BE2C (cell line): ENCODE data around the gene MYRFL.

Source experiments
- DNase-seq: peaks from one replicate; pipeline ENCODE4 v3.0.0-alpha.2; 2020
- H3K27me3 ChIP-seq: fragments of 250-450 bp; sonication (Bioruptor Pico); 2 replicates; pipeline ENCODE4 v1.5.1; 2020; ENCODE audit warnings: mild to moderate bottlenecking
- H3K36me3 ChIP-seq: fragments of 250-450 bp; sonication (Bioruptor Pico); 2 replicates; pipeline ENCODE4 v1.5.1; 2020; ENCODE audit warnings: mild to moderate bottlenecking
- H3K4me1 ChIP-seq: fragments of 250-450 bp; sonication (Bioruptor Pico); 2 replicates; pipeline ENCODE4 v1.5.1; 2020
- H3K4me3 ChIP-seq: 2 replicates; pipeline ENCODE4 v1.5.1; 2011; ENCODE audit warnings: low read depth, low read length
- H3K9me3 ChIP-seq: fragments of 250-450 bp; sonication (Bioruptor Pico); 2 replicates; pipeline ENCODE4 v1.5.1; 2020
- TF ChIP-seq, protein P1 (sequence below): IDR thresholded peaks from 2 replicates; pipeline ENCODE4 v1.5.1; 2012; ENCODE audit warnings: mild to moderate bottlenecking, low read depth, low read length

The MYRFL gene

DNA sequence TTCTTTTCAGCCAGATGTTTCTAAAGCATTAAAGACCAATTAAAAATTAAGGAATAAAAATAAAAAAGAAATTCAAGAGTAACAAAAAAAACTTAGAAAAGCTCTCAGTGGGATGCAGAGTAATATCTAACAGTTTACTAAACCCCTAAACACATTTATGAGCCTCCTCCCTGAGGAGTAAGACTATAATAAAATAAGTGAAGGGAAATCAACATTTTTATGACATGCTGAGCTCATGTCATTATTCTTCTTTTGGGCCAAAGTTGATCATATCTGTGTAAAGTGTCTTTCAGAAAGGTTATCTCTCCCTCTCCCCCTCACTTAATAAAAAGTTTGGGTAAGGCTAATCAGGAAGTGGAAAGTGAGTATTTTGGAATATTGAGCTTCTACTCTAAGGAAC, 122.1 kb downstream of the MYRFL start:
- Histone ChIP-seq H3K9me3 (no peaks in the 10 kb centered on the region; the same call in 1 of the 2 replicates), H3K4me1 (no peaks in the 10 kb centered on the region), H3K27me3 (no peaks in the 10 kb centered on the region), H3K4me3 (no peak overlapping the region), H3K36me3 (no peaks in the 10 kb centered on the region)
- TF ChIP-seq, protein P1, sequence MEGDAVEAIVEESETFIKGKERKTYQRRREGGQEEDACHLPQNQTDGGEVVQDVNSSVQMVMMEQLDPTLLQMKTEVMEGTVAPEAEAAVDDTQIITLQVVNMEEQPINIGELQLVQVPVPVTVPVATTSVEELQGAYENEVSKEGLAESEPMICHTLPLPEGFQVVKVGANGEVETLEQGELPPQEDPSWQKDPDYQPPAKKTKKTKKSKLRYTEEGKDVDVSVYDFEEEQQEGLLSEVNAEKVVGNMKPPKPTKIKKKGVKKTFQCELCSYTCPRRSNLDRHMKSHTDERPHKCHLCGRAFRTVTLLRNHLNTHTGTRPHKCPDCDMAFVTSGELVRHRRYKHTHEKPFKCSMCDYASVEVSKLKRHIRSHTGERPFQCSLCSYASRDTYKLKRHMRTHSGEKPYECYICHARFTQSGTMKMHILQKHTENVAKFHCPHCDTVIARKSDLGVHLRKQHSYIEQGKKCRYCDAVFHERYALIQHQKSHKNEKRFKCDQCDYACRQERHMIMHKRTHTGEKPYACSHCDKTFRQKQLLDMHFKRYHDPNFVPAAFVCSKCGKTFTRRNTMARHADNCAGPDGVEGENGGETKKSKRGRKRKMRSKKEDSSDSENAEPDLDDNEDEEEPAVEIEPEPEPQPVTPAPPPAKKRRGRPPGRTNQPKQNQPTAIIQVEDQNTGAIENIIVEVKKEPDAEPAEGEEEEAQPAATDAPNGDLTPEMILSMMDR, result no peak
- DNase-seq, result no peak

DNA sequence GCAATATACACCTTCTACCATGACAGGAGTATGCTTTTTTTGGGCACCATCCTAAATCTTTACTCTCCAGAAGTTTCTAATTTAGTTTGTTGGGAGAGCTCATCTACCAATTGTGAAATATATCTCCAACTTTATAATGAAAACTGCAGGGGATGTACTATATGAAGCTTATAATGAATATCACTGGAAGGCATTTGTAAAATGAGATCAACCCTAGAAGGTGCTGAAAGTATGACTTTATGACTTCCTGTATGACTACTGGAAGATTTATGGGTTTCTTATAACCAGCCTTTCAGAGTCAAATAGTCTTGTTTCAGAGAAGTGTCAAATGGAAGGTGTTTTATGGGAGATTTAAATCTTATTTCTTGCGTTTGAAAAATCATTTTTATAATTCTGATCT, 122.9 kb downstream of the MYRFL start:
- no peak for DNase-seq
- Histone ChIP-seq H3K36me3 (no peaks in the 10 kb centered on the region), H3K4me3 (no peak overlapping the region), H3K4me1 (no peaks in the 10 kb centered on the region), H3K27me3 (no peaks in the 10 kb centered on the region), H3K9me3 (no peaks in the 10 kb centered on the region; the same call in 1 of the 2 replicates)
- TF ChIP-seq, protein P1, result no peak

DNA sequence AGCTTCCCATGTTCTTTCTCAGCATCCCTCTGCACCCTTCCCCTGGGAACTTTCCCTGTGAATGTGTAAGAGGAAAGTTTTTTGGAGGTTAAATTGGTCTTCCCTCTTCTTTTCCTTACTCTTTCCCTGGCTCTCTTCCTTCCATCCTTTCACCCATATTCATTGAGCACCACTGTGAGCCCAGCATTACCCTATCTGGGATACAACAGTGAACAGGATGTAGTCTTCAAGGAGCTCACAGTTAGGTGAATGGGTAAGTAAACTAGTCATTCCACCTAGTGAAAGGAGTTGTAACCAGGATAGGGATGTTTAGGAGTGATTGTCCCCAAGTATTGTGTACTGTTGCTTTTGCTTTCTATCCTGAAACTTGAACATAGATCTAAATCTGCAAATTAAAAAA, 123.8 kb downstream of the MYRFL start:
- Histone ChIP-seq H3K4me1 (no peaks in the 10 kb centered on the region), H3K4me3 (no peak overlapping the region), H3K27me3 (no peaks in the 10 kb centered on the region), H3K36me3 (no peaks in the 10 kb centered on the region), H3K9me3 (no peaks in the 10 kb centered on the region; the same call in 1 of the 2 replicates)
- TF ChIP-seq, protein P1, result no peak
- no peak for DNase-seq

DNA sequence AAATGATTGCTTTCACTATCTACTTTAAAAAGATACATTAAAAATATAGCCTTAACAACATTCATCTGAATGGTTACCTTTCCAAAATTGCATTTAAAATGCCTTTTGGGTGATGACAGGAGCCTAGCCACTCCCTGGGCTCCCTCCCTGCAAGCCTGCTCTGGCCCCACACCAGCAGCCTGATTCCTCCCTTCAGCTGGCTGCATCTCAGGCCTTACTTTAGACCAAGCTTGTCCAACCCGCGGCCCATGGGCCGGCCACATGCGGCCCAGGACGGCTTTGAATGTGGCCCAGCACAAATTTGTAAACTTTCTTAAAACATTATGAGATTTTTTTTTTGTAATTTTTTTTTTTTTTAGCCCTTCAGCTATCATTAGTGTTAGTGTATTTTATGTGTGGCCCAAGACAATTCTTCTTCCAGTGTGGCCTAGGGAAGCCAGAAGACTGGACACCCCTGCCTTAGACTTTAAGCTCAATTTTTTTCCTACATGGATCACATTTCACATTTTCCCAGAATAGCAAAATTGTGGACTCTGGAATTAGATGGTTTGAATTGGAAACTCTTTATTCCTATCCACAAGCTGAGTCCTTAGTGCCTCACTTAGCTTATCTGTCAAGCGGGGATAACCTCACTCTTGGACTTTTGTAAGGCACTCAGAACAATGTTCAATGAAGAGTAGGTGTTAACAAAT, 124.4 kb downstream of the MYRFL start:
- no peaks in the 10 kb centered on the region; the same call in 1 of the 2 replicates for H3K9me3 ChIP-seq
- no peaks in the 10 kb centered on the region for H3K4me1 ChIP-seq
- H3K36me3 ChIP-seq, result no peaks in the 10 kb centered on the region
- DNase-seq, result no peak
- H3K4me3 ChIP-seq, result no peak overlapping the region
- TF ChIP-seq, protein P1, result no peak
- no peaks in the 10 kb centered on the region; the same call in 1 of the 2 replicates for H3K27me3 ChIP-seq

DNA sequence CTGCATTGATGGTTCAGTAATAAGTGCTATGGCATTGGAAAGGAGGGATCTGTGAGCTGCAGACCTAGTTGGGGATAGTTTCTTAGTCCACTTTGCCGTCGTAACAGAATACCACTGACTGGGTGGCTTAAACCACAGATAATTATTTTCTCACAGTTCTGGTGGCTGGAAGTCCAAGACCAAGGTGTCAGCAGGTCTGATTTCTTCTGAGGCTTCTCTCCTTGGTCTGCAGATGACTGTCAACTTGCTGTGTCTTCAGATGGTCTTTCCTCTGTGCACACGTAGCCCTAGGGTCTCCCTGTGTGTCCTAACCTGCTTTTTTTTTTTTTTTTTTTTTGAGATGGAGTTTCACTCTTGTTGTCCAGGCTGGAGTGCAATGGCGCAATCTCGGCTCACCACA, 126.1 kb downstream of the MYRFL start:
- H3K9me3 ChIP-seq, result no peaks in the 10 kb centered on the region; the same call in 1 of the 2 replicates
- H3K4me1 ChIP-seq, result no peaks in the 10 kb centered on the region
- no peak overlapping the region for H3K4me3 ChIP-seq
- no peak for DNase-seq
- H3K27me3 ChIP-seq, result no peaks in the 10 kb centered on the region; the same call in 1 of the 2 replicates
- H3K36me3 ChIP-seq, result no peaks in the 10 kb centered on the region
- TF ChIP-seq, protein P1, result no peak

DNA sequence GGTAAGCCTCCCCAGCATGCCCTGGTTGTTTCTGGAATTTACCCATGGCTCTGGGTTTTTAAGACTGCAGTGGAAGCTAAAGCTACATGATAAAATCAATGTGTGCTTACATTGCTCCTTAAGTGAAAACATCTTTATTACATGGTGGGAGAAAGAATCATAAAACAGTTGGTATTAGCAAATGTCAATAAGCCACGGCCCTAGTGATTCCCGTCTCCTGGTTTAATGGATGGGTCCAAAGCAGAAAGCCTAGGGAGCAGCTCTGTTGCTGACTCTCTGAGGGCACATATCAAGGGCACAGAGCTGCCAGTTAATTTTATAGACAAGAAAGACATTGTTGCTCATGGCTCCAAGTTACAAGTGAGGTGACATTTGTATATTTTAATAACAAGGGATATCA, 127.9 kb downstream of the MYRFL start:
- H3K4me1 ChIP-seq, result no peaks in the 10 kb centered on the region
- H3K27me3 ChIP-seq, result no peaks in the 10 kb centered on the region; the same call in 1 of the 2 replicates
- no peaks in the 10 kb centered on the region for H3K36me3 ChIP-seq
- DNase-seq, result no peak
- no peak overlapping the region for H3K4me3 ChIP-seq
- no peaks in the 10 kb centered on the region; the same call in 1 of the 2 replicates for H3K9me3 ChIP-seq
- TF ChIP-seq, protein P1, result no peak
